ENCODE data around the gene MCTP2.

MCTP2 gene

DNA sequence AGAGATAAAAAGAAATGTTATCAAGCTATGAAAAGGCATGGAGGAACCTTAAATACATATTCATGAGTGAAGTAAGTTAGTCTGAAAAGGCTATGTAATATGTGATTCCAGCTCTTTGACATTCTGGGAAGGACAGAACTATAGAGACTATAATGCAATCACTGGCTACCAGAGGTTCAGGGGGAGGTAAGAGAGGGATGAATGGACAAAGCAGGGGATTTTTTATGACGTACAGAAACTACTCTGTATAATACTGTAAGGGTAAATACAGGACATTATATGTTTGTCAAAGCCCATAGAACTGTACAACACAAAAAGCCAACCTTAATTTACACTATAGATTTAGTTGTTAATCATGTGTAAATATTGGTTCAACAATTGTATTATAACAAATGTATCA, 46.1 kb downstream of the MCTP2 start:
- no peak for TF ChIP-seq TAF1 (IDR thresholded peaks at IDR 0.05; ENCODE audit: borderline replicate concordance, insufficient read depth, low read length)
- TF ChIP-seq FOXP2 (optimal IDR thresholded peaks at IDR 0.05; ENCODE audit: borderline replicate concordance, extremely low read depth, extremely low read length, insufficient read depth) = no peak
- TF ChIP-seq SIN3A (IDR thresholded peaks at IDR 0.05; ENCODE audit: borderline replicate concordance, insufficient read depth, low read length) = no peak
- TF ChIP-seq, protein P1, sequence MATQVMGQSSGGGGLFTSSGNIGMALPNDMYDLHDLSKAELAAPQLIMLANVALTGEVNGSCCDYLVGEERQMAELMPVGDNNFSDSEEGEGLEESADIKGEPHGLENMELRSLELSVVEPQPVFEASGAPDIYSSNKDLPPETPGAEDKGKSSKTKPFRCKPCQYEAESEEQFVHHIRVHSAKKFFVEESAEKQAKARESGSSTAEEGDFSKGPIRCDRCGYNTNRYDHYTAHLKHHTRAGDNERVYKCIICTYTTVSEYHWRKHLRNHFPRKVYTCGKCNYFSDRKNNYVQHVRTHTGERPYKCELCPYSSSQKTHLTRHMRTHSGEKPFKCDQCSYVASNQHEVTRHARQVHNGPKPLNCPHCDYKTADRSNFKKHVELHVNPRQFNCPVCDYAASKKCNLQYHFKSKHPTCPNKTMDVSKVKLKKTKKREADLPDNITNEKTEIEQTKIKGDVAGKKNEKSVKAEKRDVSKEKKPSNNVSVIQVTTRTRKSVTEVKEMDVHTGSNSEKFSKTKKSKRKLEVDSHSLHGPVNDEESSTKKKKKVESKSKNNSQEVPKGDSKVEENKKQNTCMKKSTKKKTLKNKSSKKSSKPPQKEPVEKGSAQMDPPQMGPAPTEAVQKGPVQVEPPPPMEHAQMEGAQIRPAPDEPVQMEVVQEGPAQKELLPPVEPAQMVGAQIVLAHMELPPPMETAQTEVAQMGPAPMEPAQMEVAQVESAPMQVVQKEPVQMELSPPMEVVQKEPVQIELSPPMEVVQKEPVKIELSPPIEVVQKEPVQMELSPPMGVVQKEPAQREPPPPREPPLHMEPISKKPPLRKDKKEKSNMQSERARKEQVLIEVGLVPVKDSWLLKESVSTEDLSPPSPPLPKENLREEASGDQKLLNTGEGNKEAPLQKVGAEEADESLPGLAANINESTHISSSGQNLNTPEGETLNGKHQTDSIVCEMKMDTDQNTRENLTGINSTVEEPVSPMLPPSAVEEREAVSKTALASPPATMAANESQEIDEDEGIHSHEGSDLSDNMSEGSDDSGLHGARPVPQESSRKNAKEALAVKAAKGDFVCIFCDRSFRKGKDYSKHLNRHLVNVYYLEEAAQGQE (IDR thresholded peaks at IDR 0.05; ENCODE audit: insufficient read depth in 1 of 2, low read depth in 2 of 2, low read length in 2 of 2) = no peak
- TF ChIP-seq POLR2AphosphoS5 (IDR thresholded peaks at IDR 0.05; ENCODE audit: low read depth, low read length) = no peak

DNA sequence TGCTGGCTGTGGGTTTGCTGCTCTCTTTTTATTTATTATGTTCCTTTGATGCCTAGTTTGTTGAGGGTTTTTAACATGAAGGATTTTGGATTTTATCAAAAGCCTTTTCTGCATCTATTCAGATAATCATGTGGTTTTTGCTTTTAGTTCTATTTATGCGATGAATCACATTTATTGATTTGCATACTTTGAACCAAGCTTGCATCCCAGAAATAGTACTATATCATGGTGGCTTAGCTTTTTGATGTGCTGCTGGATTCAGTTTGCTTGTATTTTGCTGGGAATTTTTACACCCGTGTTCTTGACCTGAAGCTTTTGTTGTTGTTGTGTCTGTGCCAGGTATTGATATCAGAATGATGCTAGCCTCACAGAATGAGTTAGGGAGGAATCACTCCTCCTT, 48.4 kb downstream of the MCTP2 start:
- TF ChIP-seq FOXP2 (optimal IDR thresholded peaks at IDR 0.05; ENCODE audit: borderline replicate concordance, extremely low read depth, extremely low read length, insufficient read depth) (no peak), TAF1 (IDR thresholded peaks at IDR 0.05; ENCODE audit: borderline replicate concordance, insufficient read depth, low read length) (no peak), POLR2AphosphoS5 (IDR thresholded peaks at IDR 0.05; ENCODE audit: low read depth, low read length) (no peak), SIN3A (IDR thresholded peaks at IDR 0.05; ENCODE audit: borderline replicate concordance, insufficient read depth, low read length) (no peak)
- TF ChIP-seq, protein P1 (IDR thresholded peaks at IDR 0.05; ENCODE audit: insufficient read depth in 1 of 2, low read depth in 2 of 2, low read length in 2 of 2) = no peak

DNA sequence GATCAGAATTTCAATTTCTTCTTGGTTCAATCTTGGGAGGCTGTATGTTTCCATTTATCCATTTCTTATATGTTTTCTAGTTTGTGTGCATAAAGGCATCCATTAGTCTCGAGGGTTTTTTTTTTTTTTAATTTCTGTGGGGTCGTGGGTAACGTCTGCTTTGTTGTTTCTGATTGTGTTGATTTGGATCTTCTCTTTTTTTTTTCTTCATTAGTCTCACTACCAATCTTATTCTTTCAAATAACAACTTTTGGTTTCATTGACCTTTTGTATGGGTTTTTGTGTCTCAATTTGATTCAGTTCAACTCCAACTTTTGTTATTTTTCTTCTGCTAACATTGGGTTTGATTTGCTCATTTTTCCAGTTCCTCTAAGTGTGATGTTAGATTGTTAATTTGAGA, 48.9 kb downstream of the MCTP2 start:
- TF ChIP-seq, protein P1 (IDR thresholded peaks at IDR 0.05; ENCODE audit: insufficient read depth in 1 of 2, low read depth in 2 of 2, low read length in 2 of 2) = no peak
- no peak for TF ChIP-seq POLR2AphosphoS5 (IDR thresholded peaks at IDR 0.05; ENCODE audit: low read depth, low read length)
- no peak for TF ChIP-seq FOXP2 (optimal IDR thresholded peaks at IDR 0.05; ENCODE audit: borderline replicate concordance, extremely low read depth, extremely low read length, insufficient read depth)
- no peak for TF ChIP-seq SIN3A (IDR thresholded peaks at IDR 0.05; ENCODE audit: borderline replicate concordance, insufficient read depth, low read length)
- TF ChIP-seq TAF1 (IDR thresholded peaks at IDR 0.05; ENCODE audit: borderline replicate concordance, insufficient read depth, low read length) = no peak

DNA sequence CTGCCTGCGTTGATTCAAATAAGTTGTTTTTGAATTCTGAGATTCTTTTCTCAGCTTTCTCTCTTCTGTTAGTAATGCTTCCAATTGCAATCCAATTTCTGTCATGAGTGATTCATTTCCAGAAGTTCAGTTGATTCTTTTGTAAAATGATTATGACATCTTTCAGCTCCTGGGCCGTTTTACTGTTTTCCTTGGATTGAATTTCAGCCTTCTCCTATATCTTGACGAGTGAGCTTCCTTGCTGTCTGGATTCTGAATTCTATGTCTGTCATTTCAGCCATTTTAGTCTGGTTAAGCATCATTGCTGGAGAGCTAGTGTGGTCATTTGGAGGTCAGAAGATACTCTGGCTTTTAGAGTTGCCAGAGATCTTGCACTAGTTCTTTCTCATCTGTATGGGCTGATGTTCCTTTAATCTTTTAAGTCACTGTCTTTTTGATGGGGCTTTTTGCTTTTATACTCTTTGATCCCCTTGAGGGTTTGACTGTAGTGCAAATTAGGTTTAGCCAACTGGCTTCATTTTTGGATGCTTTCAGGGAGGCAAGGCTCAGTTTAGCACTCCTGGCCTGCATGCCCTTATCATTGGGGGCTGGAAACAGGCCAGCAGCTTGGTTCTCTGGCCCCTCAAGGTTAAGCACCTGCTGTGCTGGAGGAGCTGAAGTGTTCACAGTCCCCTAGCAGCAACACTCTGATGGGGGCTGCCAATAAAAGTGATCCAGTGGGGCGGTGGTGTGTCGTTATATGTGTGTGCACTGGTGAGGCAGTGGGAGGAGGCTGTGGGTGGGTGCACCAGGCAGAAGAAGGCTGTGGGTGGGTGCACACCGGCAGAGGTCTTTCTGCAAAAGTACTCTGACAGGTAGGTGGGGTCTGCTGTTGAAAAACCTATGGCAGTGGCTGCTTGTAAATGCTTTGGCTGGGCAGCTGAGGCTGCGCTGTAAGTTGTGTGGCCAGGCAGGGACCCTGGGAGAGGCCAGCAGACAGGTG, 51.2 kb downstream of the MCTP2 start:
- TF ChIP-seq FOXP2 (optimal IDR thresholded peaks at IDR 0.05; ENCODE audit: borderline replicate concordance, extremely low read depth, extremely low read length, insufficient read depth) (no peak), TAF1 (IDR thresholded peaks at IDR 0.05; ENCODE audit: borderline replicate concordance, insufficient read depth, low read length) (no peak), POLR2AphosphoS5 (IDR thresholded peaks at IDR 0.05; ENCODE audit: low read depth, low read length) (no peak), SIN3A (IDR thresholded peaks at IDR 0.05; ENCODE audit: borderline replicate concordance, insufficient read depth, low read length) (no peak)
- TF ChIP-seq, protein P1 (IDR thresholded peaks at IDR 0.05; ENCODE audit: insufficient read depth in 1 of 2, low read depth in 2 of 2, low read length in 2 of 2) = no peak
